Progenitor cell of endocrine pancreas (in vitro differentiated cells): ENCODE data around the gene FCRL5. TPM values are rescaled to one million over a fixed set of nuclear protein-coding genes. Genes with fewer than 3 reads are reported as not detected.

Experiments
- DNase-seq: peaks from one replicate; pipeline ENCODE4 v3.0.0; 2021; ENCODE audit warnings: low spot score; ENCODE audit not compliant: unreplicated experiment
- H3K27ac Mint-ChIP-seq: 2 replicates; pipeline ENCODE4 v1.8.0; 2021; ENCODE audit warnings: mild to moderate bottlenecking, moderate library complexity, mixed read lengths
- H3K27me3 Mint-ChIP-seq: 2 replicates; pipeline ENCODE4 v1.8.0; 2021; ENCODE audit warnings: mixed read lengths
- H3K36me3 Mint-ChIP-seq: 2 replicates; pipeline ENCODE4 v1.8.0; 2022; ENCODE audit warnings: mixed read lengths; ENCODE audit not compliant: insufficient read depth
- H3K4me1 Mint-ChIP-seq: 2 replicates; pipeline ENCODE4 v1.8.0; 2021; ENCODE audit warnings: low read depth, mixed read lengths
- H3K4me3 Mint-ChIP-seq: 2 replicates; pipeline ENCODE4 v1.8.0; 2021; ENCODE audit warnings: low read depth, mild to moderate bottlenecking, moderate library complexity, mixed read lengths
- H3K9me3 Mint-ChIP-seq: 2 replicates; pipeline ENCODE4 v1.8.0; 2021; ENCODE audit warnings: low read depth, mixed read lengths
- CTCF ChIP-seq: fragments of 200-600 bp; sonication (generic); IDR thresholded peaks from one replicate; pipeline ENCODE4 v1.5.0; 2021; ENCODE audit warnings: antibody characterized with exemption, mild to moderate bottlenecking; ENCODE audit not compliant: unreplicated experiment
- total RNA-seq: library from RNA; stranded (reverse); gene quantifications from 2 replicates; pipeline ENCODE4 v1.2.1, GENCODE V29; 2021

The FCRL5 gene
- total RNA-seq, 1 donor from 2014 or later, result not detected

DNA sequence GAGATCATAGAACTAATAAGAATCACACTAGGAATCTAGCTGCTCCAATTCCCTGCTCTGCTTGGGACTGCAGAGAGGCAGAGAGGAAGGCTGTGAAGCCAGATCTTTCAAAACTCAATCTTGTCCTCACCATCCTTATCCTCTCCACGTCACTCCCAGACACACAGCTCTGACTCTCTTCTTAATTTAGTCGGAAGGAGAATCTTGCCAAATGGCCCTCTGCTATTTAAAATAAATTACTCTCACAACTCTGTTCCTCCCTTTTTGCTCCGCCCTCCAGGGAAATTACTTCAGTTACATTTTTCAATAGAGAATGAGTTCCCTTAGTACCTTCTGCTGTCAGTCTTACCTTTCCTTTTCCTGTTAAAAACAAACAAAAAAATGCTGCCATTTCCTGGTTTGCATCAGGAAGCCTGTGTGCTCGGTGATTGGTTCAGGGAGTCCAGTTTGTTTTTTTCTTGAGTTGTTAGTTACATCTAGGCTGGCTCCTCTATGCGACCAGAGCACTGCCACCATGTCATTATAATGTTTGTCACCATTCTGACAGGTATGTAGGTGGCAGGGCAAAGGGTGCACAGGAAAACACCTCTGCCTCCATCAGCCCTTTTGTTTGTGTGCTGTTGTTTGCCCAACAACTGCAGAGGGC is 80.1 kb downstream of the FCRL5 start:
- Mint-ChIP-seq H3K9me3 (peaks cover 18% of the 10 kb centered on the region), H3K4me3 (no peak overlapping the region), H3K27ac (no peak overlapping the region), H3K27me3 (no peaks in the 10 kb centered on the region), H3K36me3 (peaks cover 5% of the 10 kb centered on the region), H3K4me1 (peaks cover 3% of the 10 kb centered on the region)
- no peak for DNase-seq
- TF ChIP-seq CTCF, result no peak

GRCh38 chr1:157471531-157471930 is 80.8 kb downstream of the FCRL5 start:
- no peak overlapping the region for H3K4me3 Mint-ChIP-seq

GRCh38 chr1:157469752-157470675 is 82.3 kb downstream of the FCRL5 start:
- H3K4me1 Mint-ChIP-seq, result peaks cover 3% of the 10 kb centered on the region
- peaks cover 2% of the 10 kb centered on the region for H3K9me3 Mint-ChIP-seq
- peaks cover 2% of the 10 kb centered on the region for H3K36me3 Mint-ChIP-seq
- DNase-seq, result no peak
- no peak overlapping the region for H3K4me3 Mint-ChIP-seq
- no peak overlapping the region for H3K27ac Mint-ChIP-seq
- H3K27me3 Mint-ChIP-seq, result no peaks in the 10 kb centered on the region
- no peak for TF ChIP-seq CTCF

More at GRCh38 chr1:157471531-157471930, 80.8 kb downstream of the FCRL5 start:
- no peak for TF ChIP-seq CTCF
- Mint-ChIP-seq H3K36me3 (peaks cover 4% of the 10 kb centered on the region), H3K4me1 (peaks cover 3% of the 10 kb centered on the region), H3K9me3 (peaks cover 13% of the 10 kb centered on the region), H3K27me3 (no peaks in the 10 kb centered on the region), H3K27ac (no peak overlapping the region)
- DNase-seq, result no peak

- Mint-ChIP-seq H3K27ac (no peak overlapping the region), H3K4me3 (no peak overlapping the region), H3K9me3 (no peaks in the 10 kb centered on the region), H3K36me3 (no peaks in the 10 kb centered on the region), H3K4me1 (peaks cover 3% of the 10 kb centered on the region), H3K27me3 (no peaks in the 10 kb centered on the region)
- DNase-seq, result no peak
- no peak for TF ChIP-seq CTCF
These were observed 83.0 kb downstream of the FCRL5 start for GRCh38 chr1:157469300-157469699.

- Mint-ChIP-seq H3K4me3 (no peak overlapping the region), H3K36me3 (no peaks in the 10 kb centered on the region), H3K27me3 (no peaks in the 10 kb centered on the region), H3K27ac (no peak overlapping the region), H3K4me1 (no peaks in the 10 kb centered on the region), H3K9me3 (no peaks in the 10 kb centered on the region)
- no peak for DNase-seq
- TF ChIP-seq CTCF, result no peak
These were observed 86.3 kb downstream of the FCRL5 start for GRCh38 chr1:157466011-157466410.
